GM12872 (cell line): ENCODE data around the gene ZNF66.

Experiments used
- CTCF ChIP-seq: IDR thresholded peaks from 3 replicates; pipeline ENCODE4 v1.5.1; 2011; ENCODE audit warnings: low read depth, mild to moderate bottlenecking, low read length, moderate library complexity; ENCODE audit not compliant: insufficient read depth

ZNF66 gene

GRCh38 chr19:20776083-20777076, at the start of gene ZNF66:
TSS of gene ZNF66 (plus strand) at chr19:20776304. CDS start at chr19:20776448, 144 bp downstream.
- no peak for TF ChIP-seq CTCF

- no peak for TF ChIP-seq CTCF
Observed at GRCh38 chr19:20787786-20788185, 11.7 kb downstream of the ZNF66 start.

DNA sequence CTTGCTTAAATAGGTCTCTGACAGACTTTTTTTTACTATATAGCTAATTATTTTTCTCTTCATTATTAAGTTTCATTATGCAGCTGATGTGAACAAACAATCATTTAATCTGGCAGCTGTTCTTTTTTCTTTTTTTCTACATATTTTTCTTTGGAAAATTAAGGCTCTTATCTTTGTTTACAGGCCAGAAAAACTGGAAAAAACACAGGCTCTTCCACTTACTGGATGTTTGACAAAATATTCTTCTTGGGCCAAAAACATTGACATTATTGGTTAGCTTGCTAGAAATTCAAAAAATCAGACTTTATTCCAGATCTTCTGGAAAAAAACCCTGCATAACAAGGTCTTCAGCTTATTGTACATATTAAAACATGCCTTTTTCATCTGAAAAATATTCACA, 15.7 kb downstream of the ZNF66 start:
- no peak for TF ChIP-seq CTCF

DNA sequence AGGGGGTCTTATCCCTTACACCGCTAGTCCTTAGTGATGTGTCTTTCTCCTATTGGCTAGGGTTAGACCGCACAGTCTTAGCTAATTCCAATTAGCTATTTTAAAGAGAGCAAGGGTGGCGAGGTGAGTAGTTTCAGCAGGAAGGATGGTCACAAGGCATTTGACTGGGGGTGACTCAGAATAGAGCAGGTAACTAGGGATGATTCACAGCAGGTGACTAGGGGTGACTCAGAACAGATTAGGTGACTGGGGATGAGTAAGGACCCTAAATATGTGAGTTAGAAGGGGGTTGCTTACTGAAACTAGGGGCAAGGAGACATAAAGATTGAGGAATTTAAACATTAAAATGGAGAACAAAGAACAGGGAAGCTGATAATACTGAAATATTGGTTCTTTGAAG, 64.3 kb downstream of the ZNF66 start:
- TF ChIP-seq CTCF: no peak
